ENCODE results near the gene GPC1. TPM values are rescaled to one million over a fixed set of nuclear protein-coding genes. Genes with fewer than 3 reads are reported as not detected.

Gene GPC1
- total and polyA plus RNA-seq, 2 experiments from 2014 or later = 9.0 to 46.2 TPM

GRCh38 chr2:240463274-240463865 is 27.9 kb downstream of the GPC1 start:
- no peak overlapping the region for H3K4me3 Mint-ChIP-seq
- no peak overlapping the region for H3K4me3 ChIP-seq
- H3K4me1 Mint-ChIP-seq = peaks cover 2% of the 10 kb centered on the region; the same call in 2 of the 3 replicates
- H3F3A ChIP-seq (replicated peaks; ENCODE audit: low read depth) = no peaks in the 10 kb centered on the region
- no peak overlapping the region for H2AFZ ChIP-seq
- no peaks in the 10 kb centered on the region for H3K27me3 ChIP-seq (ENCODE audit: insufficient read depth)
- H3K27me3 Mint-ChIP-seq (ENCODE audit: insufficient read depth, low read depth, poor library complexity) = peaks cover 3% of the 10 kb centered on the region
- H3K9me3 Mint-ChIP-seq = no peaks in the 10 kb centered on the region
- no peak overlapping the region for H3K4me2 ChIP-seq
- no peaks in the 10 kb centered on the region for H3K79me2 ChIP-seq (replicated peaks; ENCODE audit: insufficient read depth)
- peaks cover under 1% of the 10 kb centered on the region; the same call in 1 of the 2 replicates for H3K4me1 ChIP-seq (ENCODE audit: insufficient read depth)
- no peak for DNase-seq (ENCODE audit: low spot score)
- H4K20me1 ChIP-seq (replicated peaks; ENCODE audit: insufficient read depth) = no peaks in the 10 kb centered on the region; the same call in 1 of the 2 replicates
- ATAC-seq = no peak
- H3K36me3 Mint-ChIP-seq (ENCODE audit: low read depth) = peaks cover 3% of the 10 kb centered on the region; the same call in 1 of the 3 replicates
- no peak for TF ChIP-seq STAT1 (IDR thresholded peaks at IDR 0.05; ENCODE audit: unreplicated experiment)
- H3K27ac Mint-ChIP-seq = no peak overlapping the region
- H3K36me3 ChIP-seq (ENCODE audit: insufficient read depth) = no peaks in the 10 kb centered on the region
- H3K27ac ChIP-seq (ENCODE audit: low read depth) = no peak overlapping the region
- no peaks in the 10 kb centered on the region for H3K9me2 ChIP-seq (ENCODE audit: insufficient read depth)

GRCh38 chr2:240463866-240464481 is 28.5 kb downstream of the GPC1 start:
- no peaks in the 10 kb centered on the region for H4K20me1 ChIP-seq (replicated peaks; ENCODE audit: insufficient read depth)
- H3K4me2 ChIP-seq = no peak overlapping the region
- no peaks in the 10 kb centered on the region for H3K27me3 ChIP-seq (ENCODE audit: insufficient read depth)
- H3K36me3 Mint-ChIP-seq (ENCODE audit: low read depth) = peaks cover 3% of the 10 kb centered on the region; the same call in 1 of the 3 replicates
- no peak for DNase-seq (ENCODE audit: low spot score)
- no peaks in the 10 kb centered on the region for H3K36me3 ChIP-seq (ENCODE audit: insufficient read depth)
- H3K27me3 Mint-ChIP-seq (ENCODE audit: insufficient read depth, low read depth, poor library complexity) = peaks cover 3% of the 10 kb centered on the region
- no peaks in the 10 kb centered on the region for H3K79me2 ChIP-seq (replicated peaks; ENCODE audit: insufficient read depth)
- no peak overlapping the region for H3K4me3 ChIP-seq
- H3K4me1 Mint-ChIP-seq = no peaks in the 10 kb centered on the region; the same call in 2 of the 3 replicates
- no peaks in the 10 kb centered on the region for H3K9me3 Mint-ChIP-seq
- no peak for ATAC-seq
- no peaks in the 10 kb centered on the region for H3K4me1 ChIP-seq (ENCODE audit: insufficient read depth)
- H3K27ac ChIP-seq (ENCODE audit: low read depth) = no peak overlapping the region
- H3K27ac Mint-ChIP-seq = no peak overlapping the region
- H3F3A ChIP-seq (replicated peaks; ENCODE audit: low read depth) = no peaks in the 10 kb centered on the region
- H3K4me3 Mint-ChIP-seq = no peak overlapping the region
- H2AFZ ChIP-seq = no peak overlapping the region
- H3K9me2 ChIP-seq (ENCODE audit: insufficient read depth) = no peaks in the 10 kb centered on the region
- TF ChIP-seq CTCF (conservative IDR thresholded peaks at IDR 0.05; ENCODE audit: low read depth in 2 of 2) (no peak), ZNF331 (CRISPR knock-in tag; IDR thresholded peaks at IDR 0.05; ENCODE audit: low read depth) (no peak), EZH2phosphoT487 (IDR thresholded peaks at IDR 0.05; ENCODE audit: unreplicated experiment) (no peak), JUNB (IDR thresholded peaks at IDR 0.05; ENCODE audit: unreplicated experiment) (no peak), ZNF462 (CRISPR knock-in tag; IDR thresholded peaks at IDR 0.05) (no peak), ETS1 (IDR thresholded peaks at IDR 0.05) (no peak), STAT1 (IDR thresholded peaks at IDR 0.05; ENCODE audit: unreplicated experiment) (no peak), CREB1 (CRISPR knock-in tag; IDR thresholded peaks at IDR 0.05; ENCODE audit: low read depth) (no peak), POLR2AphosphoS5 (IDR thresholded peaks at IDR 0.05; ENCODE audit: low read depth) (no peak)
